CD4-positive, alpha-beta T cell treated with Interleukin-6 for 4 hours (primary cell): ENCODE measurements around the gene SUZ12.
"Not testable (repeated sequence)": the region's sequence is repeated elsewhere in the genome, so short reads cannot be mapped to it uniquely, and the experiment has no call there.

Source experiments
- DNase-seq: peaks from one replicate; pipeline ENCODE4 v3.0.0-alpha.2; 2020; ENCODE audit warnings: mixed read lengths

Gene SUZ12

DNA sequence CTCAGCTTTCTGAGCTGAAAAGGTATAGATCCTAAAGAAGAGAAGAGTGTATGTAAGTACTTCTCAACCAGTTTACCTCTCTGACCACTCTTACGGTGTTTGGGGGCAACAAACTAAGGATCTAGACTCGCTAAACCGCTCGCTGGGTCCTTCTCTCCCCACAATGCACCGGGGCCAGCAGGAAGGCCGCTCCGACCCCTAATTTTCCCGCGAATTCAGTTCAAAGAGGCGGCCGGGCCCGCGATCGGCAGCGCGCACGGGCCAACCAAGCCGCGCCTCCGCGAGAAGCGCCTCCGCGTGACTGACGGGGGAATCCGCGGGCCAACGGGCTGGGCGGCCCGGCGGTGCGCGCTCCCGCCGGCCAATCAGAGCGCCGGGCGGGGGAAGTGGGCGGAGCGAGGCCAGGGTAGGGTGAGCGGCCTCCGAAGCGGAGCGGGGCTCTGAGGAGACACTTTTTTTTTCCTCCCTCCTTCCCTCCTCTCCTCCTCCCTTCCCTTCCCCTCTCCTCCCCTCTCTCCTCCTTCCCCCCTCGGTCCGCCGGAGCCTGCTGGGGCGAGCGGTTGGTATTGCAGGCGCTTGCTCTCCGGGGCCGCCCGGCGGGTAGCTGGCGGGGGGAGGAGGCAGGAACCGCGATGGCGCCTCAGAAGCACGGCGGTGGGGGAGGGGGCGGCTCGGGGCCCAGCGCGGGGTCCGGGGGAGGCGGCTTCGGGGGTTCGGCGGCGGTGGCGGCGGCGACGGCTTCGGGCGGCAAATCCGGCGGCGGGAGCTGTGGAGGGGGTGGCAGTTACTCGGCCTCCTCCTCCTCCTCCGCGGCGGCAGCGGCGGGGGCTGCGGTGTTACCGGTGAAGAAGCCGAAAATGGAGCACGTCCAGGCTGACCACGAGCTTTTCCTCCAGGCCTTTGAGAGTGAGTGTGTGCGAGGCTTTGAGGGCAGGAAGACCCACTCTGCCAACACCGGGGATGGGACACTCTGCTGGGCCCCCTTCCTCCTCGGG lies at the start of gene SUZ12:
SUZ12 (plus strand) TSS at position 393 of the 995 bp plus-strand sequence; CDS start at position 633, 240 bp downstream.
- peak; percentile 83 for DNase-seq

DNA sequence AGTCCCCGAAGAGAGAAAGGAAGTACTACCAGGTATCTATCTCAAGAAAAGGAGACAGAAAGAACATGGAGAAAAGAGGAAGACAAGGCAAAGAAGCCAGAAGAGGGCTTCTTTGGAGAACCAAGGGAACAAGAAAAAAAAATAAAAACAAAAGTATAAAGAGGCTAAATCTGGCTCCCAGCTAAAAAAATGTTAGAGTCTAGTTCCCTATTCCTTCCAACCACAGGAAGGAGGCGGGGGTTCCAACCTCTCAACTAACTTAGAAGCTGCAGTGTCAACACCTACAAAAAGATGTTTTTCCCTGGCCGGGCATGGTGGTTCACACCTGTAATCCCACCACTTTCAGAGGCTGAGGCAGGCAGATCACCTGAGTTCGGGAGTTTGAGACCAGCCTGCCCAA lies 48.7 kb upstream of the SUZ12 start:
- DNase-seq, result no peak

DNA sequence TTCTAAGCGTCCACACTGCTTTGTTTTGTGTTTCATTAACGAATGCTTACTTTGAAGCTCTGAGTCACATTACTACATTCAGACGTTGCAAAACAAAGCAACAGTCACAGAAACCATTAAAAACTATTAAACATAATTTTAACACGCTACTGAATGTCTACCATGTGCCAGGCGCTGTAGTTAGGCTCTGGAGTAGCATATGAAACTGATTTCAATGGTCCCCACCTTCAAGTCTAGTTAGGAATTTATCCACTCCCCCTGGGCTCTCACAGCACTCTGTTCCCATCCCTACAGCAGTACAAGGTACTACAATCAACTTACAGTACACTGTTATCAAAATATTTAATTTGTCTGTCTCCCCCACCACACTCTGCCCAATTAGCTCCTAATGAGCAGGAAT lies 35.9 kb upstream of the SUZ12 start:
- no peak for DNase-seq

DNA sequence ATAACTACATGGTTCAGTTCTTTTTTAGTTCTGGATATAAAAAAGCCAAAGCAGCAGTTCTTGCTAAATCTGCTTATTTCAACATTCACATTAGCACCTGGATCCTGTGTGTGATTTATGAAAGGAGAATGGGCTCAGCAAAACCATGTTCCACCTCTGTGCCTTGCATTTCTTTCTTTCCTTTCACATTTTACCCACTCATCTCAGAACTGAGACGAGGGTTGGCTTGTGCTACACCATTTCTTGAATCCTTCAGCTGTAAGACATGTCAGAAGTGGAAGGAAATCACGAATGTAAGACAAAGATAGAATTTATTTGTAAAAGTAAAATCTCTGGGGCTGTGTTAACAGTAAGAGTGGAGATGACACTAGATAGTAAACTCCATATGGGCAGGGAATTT lies 34.1 kb upstream of the SUZ12 start:
- no peak for DNase-seq

DNA sequence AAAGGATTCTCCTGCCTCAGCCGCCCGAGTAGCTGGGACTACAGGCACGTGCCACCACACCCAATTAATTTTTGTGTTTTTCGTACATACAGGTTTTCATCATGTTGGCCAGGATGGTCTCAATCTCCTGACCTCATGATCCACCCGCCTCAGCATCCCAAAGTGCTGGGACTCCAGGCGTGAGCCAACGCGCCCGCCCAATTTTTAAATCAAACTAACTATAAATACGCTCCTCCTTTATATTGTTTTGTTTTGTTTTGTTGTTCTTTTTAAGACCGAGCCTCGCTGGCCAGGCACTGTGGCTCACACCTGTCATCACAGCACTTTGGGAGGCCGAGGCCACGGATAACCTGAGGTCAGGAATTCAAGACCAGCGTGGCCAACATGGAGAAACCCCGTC lies 33.4 kb upstream of the SUZ12 start:
- DNase-seq, result no peak

DNA sequence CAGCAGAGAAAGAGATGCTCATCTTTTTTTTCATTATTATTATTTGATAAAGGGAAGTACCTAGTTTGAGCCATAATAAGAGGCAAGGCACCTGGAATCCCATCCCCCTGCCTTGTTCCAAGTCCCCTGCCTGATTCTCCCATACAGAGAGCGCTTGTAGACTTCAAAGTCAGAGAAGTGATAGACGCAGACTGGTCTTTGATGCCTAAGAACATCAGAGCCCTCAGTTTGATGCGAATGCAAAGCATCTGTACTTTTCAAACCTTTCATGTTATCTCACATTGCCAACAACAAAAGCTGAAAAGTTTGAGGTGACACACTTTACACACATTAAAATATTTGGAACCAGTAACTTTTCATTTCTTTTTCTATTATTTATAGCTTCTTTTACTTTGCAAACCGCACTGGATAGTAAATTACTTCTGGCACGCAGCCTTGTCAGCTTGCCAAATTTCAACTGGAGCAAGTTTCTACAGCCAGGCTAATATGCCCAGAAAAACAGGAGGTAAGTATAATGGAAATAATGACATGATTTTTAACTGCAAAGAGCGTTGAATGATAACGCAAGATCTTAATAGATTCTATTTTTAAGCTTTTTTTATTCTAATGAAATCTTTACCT lies 29.4 kb upstream of the SUZ12 start:
- DNase-seq, result no peak

DNA sequence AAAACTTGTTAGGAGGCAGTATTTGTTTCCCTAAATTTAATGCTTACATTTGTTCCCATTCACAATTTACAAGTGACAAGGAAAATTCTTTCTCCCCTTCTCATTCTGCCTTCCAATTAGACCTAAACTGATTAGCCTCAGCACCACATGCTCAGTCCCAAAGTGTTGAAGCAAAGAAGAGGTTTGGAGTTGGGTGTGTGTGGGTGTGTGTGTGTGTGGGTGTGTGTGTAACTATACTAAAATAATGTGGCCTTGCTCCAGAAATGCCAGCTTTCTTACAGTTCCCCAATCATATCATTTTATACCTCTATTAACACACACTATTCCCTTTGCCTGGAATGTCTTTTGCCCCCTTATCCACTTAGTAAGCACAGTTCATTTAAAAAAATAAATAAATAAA lies 28.4 kb upstream of the SUZ12 start:
- DNase-seq, result no peak

DNA sequence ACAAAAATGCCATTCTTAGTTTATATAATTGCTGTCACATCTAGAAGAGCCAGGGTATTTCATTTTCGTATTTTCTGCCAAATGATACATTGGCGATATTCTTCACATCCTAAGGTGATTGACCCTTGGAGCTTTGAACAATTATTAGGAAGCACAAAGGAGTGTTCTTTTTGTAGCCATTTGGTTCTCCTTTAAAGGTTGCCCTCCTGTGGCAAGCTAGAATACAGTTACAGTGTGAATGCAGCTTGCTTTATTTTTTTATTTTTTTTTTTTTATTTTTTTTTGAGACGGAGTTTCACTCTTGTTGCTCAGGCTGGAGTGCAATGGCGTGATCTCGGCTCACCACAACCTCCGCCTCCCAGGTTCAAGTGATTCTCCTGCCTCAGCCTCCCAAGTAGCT lies 24.1 kb upstream of the SUZ12 start:
- not testable (repeated sequence) for DNase-seq

DNA sequence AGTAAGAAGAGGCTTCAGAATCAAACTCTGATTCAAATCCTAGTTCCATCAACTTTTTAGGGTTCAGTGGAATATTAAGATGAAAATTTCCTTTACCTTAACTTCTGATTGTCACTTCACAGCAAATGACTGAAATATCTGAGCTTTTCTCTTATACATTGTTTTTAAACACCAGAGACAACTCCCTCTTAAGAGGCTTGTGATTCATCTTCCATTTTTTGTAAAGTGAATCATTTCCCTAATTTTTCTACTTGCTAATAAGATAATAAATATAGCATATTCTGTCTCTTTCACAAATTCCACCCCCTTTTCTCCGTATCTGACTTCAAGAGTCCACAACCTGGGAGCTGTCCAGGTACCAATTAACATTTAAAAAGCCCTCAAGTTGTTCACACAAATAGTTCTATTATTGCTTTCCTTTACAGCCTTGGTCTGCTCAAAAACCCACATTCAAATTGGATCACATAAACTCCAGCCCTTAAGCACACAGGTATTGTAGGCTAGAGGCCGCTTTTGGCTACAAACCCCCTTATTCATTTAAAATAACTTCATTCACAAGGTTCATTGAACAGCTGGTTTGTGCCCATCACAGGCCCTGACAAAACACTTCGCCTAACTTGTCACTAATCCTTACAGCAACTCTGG lies 21.2 kb upstream of the SUZ12 start:
- DNase-seq, result no peak

DNA sequence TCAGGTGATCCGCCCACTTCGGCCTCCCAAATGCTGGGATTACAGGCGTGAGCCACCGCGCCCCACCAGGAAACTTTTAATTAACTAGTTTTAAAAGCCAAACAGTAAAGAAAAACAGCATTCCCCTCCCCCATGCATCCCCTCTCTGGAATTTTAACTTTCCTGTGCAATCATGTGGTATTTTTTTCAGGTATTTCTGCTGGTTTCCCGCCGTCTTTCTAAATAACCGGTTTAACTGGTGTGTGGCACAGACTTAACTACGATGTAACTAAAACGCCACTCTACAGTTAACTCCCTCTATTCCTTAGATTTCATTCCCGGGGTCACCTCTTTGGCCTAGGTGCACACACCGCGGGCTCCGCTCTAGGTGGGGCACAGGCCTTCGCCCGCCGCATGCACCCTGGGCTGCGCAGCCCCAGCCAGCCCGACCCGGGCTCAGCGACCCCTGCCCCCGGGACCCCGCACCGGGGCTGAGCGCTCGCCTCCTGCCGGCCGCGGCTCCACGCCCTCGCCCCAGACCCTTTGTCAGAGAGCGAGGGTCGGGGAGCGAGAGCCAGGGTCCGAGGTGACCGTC lies 20.2 kb upstream of the SUZ12 start:
- no peak for DNase-seq

DNA sequence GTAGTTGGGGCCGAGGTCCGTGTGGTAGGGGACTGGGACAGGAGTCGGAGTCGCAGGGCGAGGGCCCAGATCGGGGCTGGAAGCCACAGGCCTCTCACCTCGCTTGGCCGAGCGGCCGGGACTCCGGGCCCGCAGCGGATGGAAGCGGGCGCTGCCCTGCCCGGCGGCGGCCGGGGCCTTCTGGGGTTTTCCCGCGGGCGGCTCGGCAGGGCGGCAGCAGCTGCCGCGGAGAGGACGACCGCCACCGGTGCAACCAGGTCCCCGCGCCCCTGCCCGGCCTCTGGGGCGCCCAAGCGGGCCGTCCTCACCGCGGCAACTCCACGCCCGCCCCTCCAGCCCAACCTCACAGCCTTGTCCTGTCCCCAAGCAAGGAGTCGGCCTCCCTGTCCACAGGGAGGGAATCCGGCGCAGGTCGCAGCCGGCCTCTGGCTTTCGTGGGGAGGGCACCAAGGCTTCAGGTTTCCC lies 19.7 kb upstream of the SUZ12 start:
- no peak for DNase-seq

DNA sequence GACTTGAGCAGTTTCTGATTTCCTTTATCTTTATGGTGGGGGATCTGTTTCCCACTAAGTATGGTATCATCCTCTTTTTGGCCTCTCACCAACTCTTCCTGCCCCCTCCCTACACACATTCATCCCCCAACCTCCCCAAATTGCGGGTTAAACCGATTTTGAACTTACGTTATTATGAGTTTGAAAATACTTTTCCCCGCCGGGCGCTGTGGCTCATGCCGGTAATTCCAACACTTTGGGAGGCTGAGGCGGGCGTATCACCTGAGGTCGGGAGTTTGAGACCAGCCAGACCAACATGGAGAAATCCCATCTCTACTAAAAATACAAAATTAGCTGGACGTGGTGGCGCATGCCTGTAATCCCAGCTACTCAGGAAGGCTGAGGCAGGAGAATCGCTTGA lies 19.1 kb upstream of the SUZ12 start:
- DNase-seq, result not testable (repeated sequence)

DNA sequence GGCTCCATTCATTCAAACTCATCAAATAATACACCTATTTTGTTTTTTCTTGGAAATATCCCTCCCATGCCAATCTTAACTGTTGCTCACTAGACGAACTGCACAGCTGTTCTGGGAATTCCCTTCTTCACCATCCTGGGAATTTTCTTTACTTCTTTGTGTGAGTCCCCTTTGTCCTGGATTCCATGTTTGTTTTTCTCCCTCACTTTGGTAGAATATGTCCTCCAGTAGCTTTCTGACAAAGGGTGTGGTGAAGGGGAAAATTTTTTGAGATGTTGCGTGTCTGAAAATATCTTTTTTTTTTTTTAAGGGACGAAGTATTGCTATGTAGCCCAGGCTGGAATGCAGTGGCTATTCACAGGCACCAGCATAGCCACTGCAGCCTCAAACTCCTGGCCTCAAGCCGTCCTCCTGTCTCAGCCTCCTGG lies 18.1 kb upstream of the SUZ12 start:
- no peak for DNase-seq

DNA sequence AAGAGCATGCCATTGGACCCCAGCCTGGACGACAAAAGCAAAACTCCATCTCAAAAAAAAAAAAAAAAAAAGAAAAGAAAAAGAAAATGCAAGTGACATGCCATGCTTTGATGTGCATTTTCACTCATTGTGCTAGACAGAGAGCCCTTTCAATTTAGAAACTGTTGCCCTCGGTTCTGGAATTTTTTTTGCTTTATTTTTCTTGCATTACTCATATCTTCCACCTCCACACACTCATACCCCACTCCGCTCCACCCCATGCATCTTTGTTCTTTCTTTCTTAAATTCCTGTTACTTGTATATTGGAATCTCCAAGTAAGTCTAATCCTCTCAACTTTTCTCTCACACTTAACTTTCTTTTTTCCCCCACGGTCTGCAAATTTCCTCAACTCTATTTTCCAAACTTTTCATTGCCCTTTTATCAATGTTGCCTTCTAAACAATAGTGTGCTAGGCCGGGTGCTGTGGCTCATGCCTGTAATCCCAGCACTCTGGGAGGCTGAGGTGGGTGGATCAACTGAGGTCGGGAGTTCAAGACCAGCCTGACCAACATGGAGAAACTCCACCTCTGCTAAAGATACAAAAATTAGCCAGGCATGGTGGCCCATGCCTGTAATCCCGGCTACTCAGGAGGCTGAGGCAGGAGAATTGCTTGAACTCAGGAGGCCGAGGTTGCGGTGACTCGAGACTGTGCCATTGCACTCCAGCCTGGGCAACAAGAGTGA lies 16.8 kb upstream of the SUZ12 start:
- no peak for DNase-seq

DNA sequence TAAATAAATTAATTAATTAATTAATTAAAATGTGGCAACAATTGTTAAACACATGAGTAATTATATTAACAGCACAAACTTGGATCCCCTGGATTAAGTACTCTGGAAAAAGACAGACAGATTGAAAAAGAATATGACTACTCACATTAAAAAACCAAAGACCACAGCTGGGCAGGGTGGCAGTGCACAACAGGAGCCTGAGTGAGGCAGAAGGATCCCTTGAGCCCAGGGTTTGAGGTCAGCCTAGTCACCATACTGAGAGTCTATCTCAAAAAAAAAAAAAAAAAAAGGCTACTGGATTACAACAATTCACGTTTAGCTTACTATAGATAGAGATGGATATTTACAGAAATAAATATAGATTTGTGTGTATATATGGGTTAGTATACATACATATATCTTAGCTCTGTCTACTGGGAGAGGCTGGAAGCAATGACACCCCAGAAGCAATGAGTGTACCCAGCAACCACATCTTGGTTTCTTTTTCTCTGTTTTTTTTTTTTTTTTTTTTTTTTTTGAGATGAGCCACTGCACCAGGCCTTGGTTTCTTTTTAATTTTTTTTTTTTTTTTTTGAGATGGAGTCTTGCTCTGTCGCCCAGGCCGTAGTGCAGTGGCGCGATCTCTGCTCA lies 10.6 kb upstream of the SUZ12 start:
- no peak for DNase-seq

DNA sequence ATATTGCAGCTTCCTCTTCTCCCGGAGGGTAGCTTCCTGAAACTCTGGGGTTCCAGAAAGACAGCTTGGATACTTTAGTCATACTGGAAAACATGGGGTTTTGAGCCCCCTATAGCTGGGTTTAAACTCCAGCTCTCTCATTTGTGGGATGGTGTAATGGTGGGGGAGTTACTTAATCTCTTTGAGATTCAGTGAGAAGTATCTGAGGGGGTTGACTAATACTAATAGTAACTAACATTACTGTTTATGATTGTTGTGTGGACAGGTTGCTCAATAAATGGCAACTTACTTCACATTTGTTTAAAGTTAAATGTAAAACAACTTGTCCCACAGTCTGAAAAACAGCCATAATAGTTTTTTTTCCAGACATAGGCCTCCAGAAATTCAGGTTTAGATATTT lies 5.1 kb upstream of the SUZ12 start:
- DNase-seq, result no peak

DNA sequence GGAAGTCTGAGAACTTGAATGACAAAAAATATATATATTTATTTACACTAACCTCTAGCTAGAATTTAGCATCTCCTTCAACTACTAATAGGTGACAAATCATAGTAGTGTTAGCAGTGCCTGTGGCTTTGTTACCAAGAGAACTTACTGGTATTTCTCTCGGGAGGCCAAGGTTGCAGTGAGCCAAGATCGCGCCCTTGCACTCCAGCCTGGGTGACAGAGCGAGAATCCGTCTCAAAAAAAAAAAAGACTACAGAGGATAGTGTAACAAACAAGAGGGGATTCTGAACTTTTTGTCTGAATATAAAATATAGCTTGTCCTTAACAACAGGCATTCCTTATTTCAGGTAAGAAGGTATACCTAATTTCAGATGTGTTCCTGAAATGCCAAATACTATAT lies 1.3 kb upstream of the SUZ12 start:
- no peak for DNase-seq

DNA sequence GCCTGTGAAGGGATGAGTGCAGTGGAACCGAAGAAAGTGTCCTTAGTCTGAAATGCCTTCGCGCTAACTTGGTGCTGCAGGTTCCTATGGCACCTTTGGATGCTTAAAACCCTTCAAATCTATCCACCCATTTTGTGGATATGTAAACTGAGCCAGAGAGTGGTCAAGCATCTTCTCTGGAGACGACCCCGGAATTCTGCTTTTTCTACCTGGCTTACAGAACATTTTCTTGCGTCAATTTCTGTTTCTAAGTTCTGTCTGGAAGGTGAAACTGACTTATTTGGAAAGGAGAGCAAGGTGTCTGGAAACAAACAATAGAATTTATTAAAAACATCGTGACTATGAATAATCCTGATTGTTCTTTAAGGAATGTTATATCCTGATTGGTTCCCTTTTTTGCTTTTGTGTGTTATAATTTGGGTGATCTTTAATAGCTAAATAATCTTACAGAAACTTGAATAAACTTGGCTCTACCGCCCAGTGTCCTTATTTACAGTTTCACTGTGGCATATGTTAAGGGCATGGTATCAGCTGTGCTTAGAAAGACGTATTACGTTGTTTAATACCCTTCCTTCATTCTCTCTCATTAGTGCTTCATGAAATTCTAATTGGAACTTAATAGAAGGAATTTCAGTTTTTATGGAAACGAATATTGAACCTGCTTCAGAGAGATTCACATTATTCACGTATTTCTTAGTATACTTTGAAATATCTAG lies 1.3 kb downstream of the SUZ12 start:
- not testable (repeated sequence) for DNase-seq

DNA sequence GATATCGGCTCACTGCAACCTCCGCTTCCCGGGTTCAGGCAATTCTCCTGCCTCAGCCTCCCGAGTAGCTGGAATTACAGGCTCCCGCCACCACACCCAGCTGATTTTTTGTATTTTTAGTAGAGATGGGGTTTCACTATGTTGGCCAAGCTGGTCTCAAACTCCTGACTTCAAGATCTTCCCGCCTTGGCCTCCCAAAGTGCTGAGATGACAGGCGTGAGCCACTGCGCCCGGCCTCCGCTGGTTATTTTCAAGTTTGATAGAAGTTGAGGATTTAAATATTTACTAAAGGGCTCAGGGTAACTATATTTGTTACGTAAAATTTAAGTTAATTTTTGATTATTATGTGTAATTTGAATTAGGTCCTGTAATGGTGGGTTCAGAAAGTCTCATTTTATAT lies 5.1 kb downstream of the SUZ12 start:
- not testable (repeated sequence) for DNase-seq

DNA sequence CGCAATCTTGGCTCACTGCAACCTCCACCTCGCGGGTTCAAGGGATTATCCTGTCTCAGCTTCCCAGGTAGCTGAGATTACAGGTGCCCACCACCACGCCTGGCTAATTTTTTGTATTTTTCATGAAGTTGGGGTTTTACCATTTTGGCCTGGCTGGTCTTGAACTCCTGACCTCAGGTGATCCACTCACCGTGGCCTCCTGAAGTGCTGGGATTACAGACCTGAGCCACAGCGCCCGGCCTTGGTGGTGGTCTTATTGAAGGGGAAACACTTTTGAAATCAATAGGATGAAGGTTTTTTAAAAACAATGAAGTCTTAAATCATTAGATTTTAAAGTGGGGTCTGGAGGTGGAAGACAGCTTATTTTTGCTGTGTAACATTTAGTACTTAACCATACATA lies 5.6 kb downstream of the SUZ12 start:
- DNase-seq, result not testable (repeated sequence)

DNA sequence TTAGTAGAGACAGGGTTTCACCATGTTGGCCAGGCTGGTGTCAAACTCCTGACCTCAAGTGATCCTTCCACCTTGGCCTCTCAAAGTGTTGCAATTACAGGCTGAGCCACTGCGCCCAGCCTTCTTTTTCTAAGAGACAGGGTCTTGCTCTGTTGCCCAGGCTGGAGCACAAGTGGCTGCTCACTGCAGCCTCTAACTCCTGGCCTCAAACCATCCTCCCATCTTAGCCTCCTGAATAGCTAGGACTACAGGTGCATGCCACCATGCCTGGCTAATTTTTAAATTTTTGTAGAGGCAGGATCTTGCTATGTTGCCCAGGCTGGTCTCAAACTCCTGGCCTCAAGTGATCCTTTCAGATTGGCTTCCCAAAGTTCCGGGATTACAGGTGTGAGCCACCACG lies 15.1 kb downstream of the SUZ12 start:
- DNase-seq, result not testable (repeated sequence)
